Left renal pelvis (tissue), 4 donors: ENCODE measurements around the gene CSNK2A1. TPM values are rescaled to one million over a fixed set of nuclear protein-coding genes. Genes with fewer than 3 reads are reported as not detected.
A peak's percentile ranks its signal among the peaks of the same experiment; 100 is the strongest.
"Not testable (repeated sequence)": the region's sequence is repeated elsewhere in the genome, so short reads cannot be mapped to it uniquely, and the experiment has no call there.

Experiments
- DNase-seq, 4 donors: peaks; one replicate each; pipeline ENCODE4 v3.0.0-alpha.2; 2013; ENCODE audit warnings: low read depth in 4 of 4, low spot score in 3 of 4
- polyA plus RNA-seq, 4 donors: library from polyadenylated mRNA; unstranded; fragments of 120-200 nt; gene quantifications; one replicate each; pipeline ENCODE4 v1.2.1, GENCODE V29; 2013; ENCODE audit not compliant: insufficient read length in 4 of 4

Gene CSNK2A1
- polyA plus RNA-seq, 4 donors: 111 to 158 (median 146) TPM

GRCh38 chr20:462199-462991, 81.2 kb downstream of the CSNK2A1 start, which contains the start of gene TBC1D20:
Gene TBC1D20 (minus strand): TSS chr20:462533. CDS start chr20:462405, 128 bp downstream.
- peak; percentile 65 to 85 (median 80) for DNase-seq

GRCh38 chr20:461254-462198, 82.1 kb downstream of the CSNK2A1 start:
- DNase-seq: peak in 1 of 4 donors; percentile 21

GRCh38 chr20:460707-461106, 82.9 kb downstream of the CSNK2A1 start:
- DNase-seq: no peak

DNA sequence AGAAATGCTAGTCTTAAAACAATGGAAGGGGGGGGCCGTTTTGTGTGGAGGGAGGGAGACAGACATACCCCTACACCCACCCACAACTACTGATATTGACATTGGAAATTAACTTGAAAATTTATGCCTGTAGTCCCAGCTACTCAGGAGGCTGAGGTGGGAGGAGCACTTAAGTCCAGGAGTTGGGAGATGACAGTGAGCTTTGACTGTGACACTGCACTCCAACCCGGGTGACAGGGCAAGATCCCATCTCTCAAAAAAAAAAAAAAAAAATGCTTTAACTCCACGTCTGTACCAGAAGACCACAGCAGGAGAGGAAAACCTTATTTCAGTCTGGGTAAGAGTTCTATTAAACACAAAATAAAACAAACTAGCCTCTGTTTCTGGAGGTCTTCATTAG, 83.4 kb downstream of the CSNK2A1 start:
- no peak for DNase-seq

DNA sequence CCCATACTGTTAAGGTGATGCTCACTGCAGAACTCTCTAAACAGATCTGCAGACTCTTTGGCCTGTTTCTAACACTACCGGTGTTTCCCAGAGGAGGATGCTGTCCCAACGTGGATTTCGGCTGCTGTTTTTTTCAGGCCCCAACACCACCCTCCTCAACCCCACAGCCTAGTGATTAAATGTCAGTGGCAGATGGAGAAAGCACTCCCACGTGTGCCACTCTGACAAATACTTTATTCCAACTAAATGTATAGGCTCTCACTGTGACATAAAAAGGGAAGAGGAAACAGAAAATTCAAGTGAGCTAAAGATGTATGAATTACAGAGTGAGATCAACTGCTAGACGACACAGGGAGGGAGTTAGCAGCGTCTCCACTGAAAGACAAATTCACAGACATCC, 84.8 kb downstream of the CSNK2A1 start:
- DNase-seq: no peak

DNA sequence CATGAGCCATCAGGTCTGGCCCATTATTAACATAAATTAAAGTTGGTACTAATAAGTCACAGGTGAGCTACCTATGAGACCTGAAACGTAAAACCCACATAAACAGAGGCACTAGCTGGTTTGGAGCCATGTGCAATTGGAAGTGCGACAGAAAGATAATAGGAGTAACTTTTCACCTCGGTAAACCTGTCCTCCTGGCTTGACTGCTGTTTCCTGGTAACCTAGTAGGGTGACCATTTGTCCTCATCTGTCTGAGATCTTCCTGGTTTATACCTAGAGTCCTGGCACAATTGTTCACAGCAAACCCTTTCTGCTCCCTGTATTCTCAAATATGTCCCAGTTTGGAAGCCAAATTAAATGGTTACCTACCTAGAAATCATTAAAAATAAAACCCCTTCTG, 88.6 kb downstream of the CSNK2A1 start:
- DNase-seq: no peak

GRCh38 chr20:452021-452420, 91.6 kb downstream of the CSNK2A1 start:
- not testable (repeated sequence) for DNase-seq

- no peak for DNase-seq
Observed at GRCh38 chr20:445514-446336, 97.9 kb downstream of the CSNK2A1 start.

DNA sequence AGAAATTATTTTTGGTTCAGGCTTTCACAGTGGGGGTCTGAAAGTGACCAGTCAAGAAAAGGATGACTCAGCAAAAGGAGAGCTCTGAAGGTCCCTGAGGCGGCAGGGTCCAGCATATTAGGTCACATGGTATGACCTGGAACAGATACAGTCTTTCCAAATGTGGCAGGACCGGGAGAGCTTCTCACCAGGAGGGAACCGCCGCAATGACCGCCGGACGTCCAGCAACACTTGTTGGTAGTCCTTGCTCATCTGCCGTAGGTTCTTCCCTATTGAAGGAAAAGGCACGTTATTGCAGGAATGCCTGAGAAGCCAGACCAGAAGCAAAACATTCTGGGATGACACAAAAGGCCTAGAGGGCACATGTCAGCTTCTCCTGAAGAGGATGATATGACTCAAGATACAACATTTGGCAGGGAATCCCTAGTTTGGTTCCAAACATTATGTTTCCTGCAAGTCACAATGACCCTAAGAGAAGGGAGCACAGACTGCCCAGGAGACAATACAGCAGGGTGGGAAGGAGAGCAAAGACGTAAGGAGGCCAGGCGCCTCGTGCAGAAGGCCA, 98.6 kb downstream of the CSNK2A1 start:
- no peak for DNase-seq

DNA sequence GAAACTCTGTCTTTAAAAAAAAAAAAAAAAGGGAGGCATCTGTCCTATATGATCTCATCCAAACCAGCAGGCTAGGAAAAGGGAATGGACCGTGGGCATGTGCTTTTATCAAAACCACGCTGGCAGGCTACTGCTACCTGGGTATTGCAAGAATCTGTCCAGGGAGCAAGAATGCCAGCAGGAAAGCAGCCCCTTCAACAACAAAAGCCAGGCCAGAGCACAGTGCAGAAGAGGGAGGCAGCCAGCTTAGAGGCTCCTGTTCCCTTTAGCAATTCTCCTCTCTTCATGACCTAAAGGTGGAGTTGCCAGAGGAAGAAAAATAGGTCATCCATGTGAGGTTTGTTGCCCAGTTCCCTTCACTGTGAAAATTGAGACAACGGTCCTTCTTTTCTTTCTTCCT, 99.5 kb downstream of the CSNK2A1 start:
- DNase-seq: no peak

- no peak for DNase-seq
Observed at GRCh38 chr20:443223-443775, 100.3 kb downstream of the CSNK2A1 start.

GRCh38 chr20:440636-441035, 103.0 kb downstream of the CSNK2A1 start:
- DNase-seq: no peak

DNA sequence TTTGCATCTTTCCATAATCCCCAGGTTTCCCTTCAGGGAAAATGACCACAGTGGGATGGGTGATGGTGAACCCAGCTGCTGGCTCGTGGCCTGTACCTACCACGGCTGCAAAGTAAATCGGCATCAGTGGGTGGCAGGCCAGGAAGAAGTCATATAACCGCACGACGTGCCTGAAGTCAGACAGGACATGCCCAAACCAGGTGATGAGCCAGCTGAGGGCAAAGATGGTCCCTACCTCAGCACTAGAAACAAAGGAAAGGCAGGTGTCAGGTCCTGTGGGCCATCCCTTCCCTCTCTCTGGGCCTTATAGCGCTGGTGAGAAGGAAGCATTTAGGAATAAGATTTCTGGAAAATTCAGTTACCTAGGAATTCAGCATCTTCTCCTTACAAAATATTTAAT, 103.4 kb downstream of the CSNK2A1 start:
- DNase-seq: no peak

DNA sequence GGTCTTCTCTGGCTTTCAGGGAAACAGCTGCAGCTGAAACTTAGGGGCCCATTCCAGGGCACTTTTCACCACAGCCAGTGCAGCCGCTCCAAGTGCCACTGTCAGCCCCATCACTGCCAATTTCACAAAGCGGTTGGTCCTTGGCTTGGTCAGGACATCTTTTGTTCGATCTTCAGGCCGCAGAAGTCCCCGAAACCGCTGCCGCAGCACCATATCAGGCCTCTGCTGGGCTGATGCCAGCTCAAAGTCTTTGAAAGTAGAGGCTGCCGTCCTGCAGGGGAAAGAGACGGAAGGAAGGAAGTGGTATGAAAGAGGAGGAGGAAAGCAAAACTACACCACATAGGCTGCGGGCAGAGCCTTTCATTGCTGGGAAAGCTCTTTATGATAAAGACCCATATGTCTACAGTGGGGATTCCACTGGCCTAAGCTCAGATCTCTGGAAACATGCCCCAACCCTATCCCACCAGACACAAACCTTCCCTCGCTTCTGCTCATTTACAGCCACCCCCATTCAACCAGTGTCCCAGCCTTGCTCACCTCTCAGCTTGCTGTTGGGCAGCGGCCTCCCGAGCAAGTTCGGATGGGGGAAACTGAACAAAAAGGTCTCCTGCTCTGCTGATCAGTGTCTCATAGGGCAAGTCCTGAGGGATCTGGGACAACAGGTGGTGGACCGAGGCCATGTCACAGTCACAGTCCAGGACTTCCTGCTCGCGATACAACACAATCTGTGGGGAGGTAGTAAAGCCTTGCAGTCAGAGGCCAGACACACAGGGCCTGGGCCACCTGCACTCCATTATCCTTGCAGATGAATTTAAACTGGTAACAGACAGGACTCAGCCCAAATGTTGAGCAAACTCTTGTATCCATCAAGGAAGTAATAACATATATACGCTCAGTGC, 104.8 kb downstream of the CSNK2A1 start:
- no peak for DNase-seq

DNA sequence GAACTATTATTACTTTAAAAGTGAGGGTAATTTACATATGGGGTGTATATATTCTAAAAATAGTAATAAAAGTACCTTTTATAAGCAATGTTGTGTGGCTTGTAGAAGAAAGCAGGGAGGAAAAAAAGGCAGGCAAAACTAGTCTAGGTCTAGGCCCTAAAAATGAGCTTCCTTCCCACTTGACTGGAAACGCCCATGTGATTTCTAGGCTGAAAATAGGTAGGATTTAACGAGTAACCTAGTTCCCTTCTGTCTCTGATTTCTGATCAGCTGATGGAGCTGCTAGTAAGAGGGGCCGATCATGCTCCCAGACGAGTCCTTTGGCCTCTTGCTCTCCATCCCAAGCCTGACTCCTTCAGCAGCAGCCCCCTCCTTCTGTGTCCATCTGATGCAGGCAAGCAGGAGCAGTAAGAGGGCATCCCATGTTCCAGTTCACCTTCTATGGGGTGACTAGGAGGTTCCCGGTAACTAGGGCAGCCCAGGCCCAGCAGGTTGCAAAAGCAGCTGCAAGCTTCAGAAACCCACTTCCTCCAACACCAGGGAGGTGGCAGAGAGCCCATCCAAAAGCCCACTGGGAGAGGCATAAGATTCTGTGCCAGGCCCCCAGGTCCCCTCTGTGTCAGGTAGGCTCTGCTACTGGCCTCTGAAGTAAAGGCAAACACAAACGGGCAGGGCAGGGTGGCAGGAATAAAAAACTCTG, 105.7 kb downstream of the CSNK2A1 start:
- DNase-seq: no peak

- DNase-seq: no peak
Observed at GRCh38 chr20:436476-436875, 107.1 kb downstream of the CSNK2A1 start.

DNA sequence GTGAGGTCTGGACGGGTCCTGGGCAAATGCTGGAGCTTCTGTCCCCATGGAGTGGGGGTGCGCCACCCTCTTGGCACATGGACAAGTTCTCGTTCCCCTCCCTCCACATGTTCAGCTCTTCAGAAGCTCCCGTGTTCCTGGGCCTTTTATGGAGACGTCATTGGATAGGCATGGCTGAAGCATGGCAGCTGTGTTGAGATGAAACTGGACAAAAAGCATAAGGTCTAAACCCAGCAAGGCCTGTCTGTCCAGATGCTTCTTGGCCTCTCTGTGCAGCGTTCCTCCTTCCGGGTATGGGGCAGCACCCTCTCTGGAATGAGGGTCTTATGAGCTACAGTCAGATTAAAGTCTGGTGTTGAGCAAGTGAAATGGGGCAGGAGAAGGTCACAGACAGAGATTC, 108.0 kb downstream of the CSNK2A1 start:
- DNase-seq: no peak

GRCh38 chr20:434661-435419, 108.8 kb downstream of the CSNK2A1 start:
- no peak for DNase-seq
